HG03439 (cell line): ENCODE data around the gene HCRTR2.
"Not testable (repeated sequence)": the region's sequence is repeated elsewhere in the genome, so short reads cannot be mapped to it uniquely, and the experiment has no call there.

Source experiments
- ATAC-seq: cut with Tn5 transposase; IDR thresholded peaks from one replicate; pipeline ENCODE4 v1.9.1; 2021; ENCODE audit warnings: mild to moderate bottlenecking, moderate library complexity; ENCODE audit not compliant: unreplicated experiment

The HCRTR2 gene

GRCh38 chr6:55174211-55175026, at the start of gene HCRTR2:
HCRTR2 (plus strand) TSS chr6:55174515; CDS start chr6:55174588, 73 bp downstream.
- ATAC-seq, result no peak

GRCh38 chr6:55130806-55131324, 43.5 kb upstream of the HCRTR2 start:
- ATAC-seq, result no peak

GRCh38 chr6:55131616-55132015, 42.7 kb upstream of the HCRTR2 start:
- no peak for ATAC-seq

GRCh38 chr6:55136916-55137315, 37.4 kb upstream of the HCRTR2 start:
- no peak for ATAC-seq

- ATAC-seq, result no peak
Measured at GRCh38 chr6:55137929-55138693, 36.2 kb upstream of the HCRTR2 start.

- ATAC-seq, result no peak
Measured at GRCh38 chr6:55141611-55142010, 32.7 kb upstream of the HCRTR2 start.

GRCh38 chr6:55142610-55143009, 31.7 kb upstream of the HCRTR2 start:
- ATAC-seq, result no peak

- ATAC-seq, result no peak
Measured at GRCh38 chr6:55153284-55153683, 21.0 kb upstream of the HCRTR2 start.

- not testable (repeated sequence) for ATAC-seq
Measured at GRCh38 chr6:55158784-55159183, 15.5 kb upstream of the HCRTR2 start.

- no peak for ATAC-seq
Measured at GRCh38 chr6:55167860-55168259, 6.5 kb upstream of the HCRTR2 start.

GRCh38 chr6:55175078-55176049, 1.0 kb downstream of the HCRTR2 start:
- no peak for ATAC-seq

GRCh38 chr6:55176958-55177357, 2.6 kb downstream of the HCRTR2 start:
- no peak for ATAC-seq

GRCh38 chr6:55180258-55180657, 5.9 kb downstream of the HCRTR2 start:
- no peak for ATAC-seq

GRCh38 chr6:55182016-55182650, 7.8 kb downstream of the HCRTR2 start:
- ATAC-seq, result no peak

GRCh38 chr6:55184782-55185530, 10.6 kb downstream of the HCRTR2 start:
- ATAC-seq, result no peak

- no peak for ATAC-seq
Measured at GRCh38 chr6:55198715-55199114, 24.4 kb downstream of the HCRTR2 start.

GRCh38 chr6:55199239-55199638, 24.9 kb downstream of the HCRTR2 start:
- no peak for ATAC-seq

GRCh38 chr6:55208478-55209458, 34.5 kb downstream of the HCRTR2 start:
- no peak for ATAC-seq
